HG02938 (cell line): ENCODE data around the gene ABCC8.

Experiments used
- ATAC-seq: cut with Tn5 transposase; IDR thresholded peaks from one replicate; pipeline ENCODE4 v1.9.1; 2021; ENCODE audit warnings: mild to moderate bottlenecking, moderate library complexity; ENCODE audit not compliant: unreplicated experiment

Gene ABCC8

DNA sequence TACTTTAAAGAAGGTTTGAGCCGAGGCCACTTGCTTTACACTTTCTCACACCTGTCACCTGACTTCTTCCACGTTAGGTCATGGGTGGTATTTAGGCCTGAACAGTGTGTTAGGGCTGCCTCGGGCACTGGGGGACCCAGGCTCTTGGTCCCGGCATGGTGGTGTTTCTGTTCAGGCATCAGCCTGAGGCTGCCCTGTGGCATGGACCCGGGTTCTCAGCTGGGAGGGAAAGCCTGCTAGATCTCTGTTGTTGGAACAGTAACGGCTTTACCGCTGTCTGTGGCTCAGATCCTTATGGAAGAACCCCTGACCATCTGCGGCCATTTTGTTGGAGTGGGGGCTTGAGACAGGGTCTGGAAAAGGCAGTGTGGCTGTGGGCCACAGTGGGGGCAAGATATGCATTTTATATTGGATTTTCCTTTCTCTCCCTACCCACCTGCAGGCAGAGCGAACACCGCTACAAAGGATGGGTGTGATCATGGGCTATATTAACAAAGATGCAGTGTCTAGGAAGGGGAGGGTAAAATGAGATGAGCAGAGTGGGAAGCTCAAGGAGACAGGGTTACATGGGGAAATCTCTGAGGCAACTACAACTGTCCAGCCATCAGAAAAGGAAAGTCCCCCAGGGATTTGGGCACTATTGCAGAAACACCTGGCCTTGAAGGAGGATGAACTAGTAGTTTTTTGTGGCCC is 86.5 kb downstream of the ABCC8 start:
- ATAC-seq: no peak

DNA sequence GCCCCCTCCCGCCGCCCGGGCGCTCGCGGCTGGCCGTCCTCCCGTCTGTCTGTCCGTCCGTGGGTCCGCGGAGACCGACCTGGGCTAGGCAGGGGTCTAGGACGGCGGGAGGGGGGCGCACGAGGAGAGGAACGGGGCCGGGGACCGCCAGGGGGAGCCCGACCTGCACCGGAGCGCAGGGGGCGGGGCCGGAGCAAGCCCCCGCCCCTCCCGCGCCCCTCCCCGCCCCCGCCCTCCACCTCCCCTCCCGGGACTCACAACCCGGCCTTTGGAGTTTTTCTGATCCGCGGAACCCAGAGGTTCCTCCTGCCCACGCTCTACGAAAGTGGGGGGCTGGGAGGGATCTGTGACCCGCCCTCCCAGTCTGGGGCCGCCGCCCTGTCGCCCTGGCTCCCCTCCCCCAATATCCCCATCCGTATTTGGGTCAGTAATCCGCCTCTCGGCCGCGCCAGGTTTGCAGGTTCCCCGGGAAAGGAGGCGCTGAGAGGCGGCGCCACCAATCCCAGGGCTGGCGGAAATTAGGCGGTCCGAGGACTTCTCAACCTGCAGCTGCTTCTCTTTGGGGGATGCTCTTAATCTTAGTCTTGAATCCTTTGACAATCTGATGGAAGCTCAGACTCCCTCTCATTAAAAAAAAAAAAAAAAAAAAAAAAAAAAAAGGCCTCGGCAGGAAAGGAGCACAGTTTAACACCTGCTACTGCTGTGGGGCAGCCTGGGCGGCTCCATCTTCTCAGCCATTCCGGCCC is 87.3 kb downstream of the ABCC8 start:
- ATAC-seq: peak; percentile 45

DNA sequence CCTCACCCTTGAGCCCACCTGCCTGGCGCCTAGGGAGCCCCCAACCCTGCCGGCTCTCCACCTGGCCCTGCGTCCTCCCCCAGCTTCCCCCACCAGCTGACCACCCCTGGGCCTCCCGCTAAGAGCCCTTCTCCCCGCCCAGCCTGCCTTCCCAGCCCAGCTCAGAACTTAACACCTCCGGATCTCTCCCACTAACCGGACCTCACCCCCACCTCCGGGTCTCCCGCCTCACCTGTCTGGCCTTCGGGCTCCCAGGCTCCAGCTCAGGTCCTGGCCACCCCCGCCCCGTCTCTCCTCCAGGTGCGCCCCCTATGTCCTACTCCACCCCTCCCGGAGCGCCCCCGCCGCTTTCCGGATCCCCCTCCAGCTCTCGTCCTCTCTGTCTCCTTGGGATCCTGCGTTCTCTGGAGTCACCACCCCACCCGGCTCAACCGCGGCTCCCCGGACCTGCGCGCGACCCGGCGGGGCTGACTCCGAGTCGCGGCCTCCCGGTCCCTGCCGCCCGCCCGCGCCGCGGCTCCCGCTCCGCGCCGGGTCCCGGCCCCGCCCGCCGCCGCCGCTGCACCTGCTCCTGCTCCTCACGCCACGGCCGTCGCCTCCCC is 87.9 kb downstream of the ABCC8 start, which contains the start of gene KCNJ11:
Gene KCNJ11 (minus strand): TSS at position 51 of the 602 bp plus-strand sequence. CDS start 568 bp downstream, outside the sequence.
- peak; percentile 31 for ATAC-seq

DNA sequence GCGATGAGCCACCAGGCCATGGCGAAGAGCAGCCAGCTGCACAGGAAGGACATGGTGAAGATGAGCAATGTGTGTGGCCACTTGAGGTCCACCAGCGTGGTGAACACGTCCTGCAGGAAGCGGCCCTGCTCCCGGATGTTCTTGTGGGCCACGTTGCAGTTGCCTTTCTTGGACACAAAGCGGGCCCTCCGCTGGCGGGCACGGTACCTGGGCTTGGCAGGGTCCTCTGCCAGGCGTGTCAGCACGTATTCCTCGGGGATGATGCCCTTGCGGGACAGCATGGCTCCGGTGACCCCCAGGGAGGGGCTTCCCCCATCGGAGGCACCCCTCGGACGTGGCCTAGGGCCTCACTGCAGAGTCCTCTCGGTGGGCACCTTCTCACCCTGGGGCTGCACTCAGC is 88.8 kb downstream of the ABCC8 start:
- no peak for ATAC-seq

DNA sequence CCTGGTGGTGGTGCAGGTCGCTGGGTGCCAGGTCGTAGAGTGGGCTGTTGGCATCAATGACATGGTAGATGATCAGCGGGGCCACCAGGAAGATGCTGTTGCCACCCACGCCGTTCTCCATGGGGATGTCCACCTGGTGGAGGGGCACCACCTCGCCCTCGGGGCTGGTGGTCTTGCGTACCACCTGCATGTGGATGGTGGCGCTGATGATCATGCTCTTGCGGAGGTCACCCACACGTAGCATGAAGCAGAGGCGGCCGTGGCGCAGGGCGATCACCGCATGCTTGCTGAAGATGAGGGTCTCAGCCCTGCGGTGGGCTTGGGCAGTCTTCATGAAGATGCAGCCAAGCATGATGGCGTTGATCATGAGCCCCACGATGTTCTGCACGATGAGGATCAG is 89.4 kb downstream of the ABCC8 start:
- no peak for ATAC-seq

DNA sequence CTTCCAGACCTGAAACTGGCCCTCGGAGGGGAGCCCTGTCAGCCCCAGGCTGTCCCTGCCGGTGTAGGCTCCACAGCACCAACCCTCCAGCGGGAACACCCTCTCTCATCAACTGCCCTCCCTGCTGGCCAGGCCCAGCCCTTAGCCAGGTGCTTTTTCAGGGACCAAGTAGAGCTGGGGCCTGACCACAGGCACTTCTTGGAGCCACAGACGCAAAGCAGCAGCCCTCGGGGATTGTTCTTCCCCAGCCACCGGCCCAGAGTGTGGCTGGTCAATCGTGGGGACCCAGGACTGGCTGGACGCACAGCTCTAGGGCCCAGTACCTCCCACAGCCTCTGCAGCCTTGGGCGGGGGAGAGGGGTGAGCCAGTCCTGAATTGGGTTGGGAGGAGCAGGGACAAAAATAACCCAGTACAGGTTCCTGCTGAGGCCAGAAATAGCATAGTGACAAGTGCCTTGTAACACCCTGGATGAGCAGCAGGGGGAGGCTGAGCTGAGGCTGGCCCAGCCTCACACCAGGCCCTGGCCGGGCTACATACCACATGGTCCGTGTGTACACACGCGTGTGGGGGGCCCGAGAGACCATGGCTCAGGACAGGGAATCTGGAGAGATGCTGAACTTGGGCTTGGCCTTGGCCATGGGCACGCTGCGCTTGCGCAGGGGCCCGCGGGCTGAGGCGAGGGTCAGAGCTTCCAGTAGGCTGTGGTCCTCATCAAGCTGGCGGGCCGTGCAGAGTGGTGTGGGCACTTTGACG is 90.1 kb downstream of the ABCC8 start:
- peak; percentile 65 for ATAC-seq

DNA sequence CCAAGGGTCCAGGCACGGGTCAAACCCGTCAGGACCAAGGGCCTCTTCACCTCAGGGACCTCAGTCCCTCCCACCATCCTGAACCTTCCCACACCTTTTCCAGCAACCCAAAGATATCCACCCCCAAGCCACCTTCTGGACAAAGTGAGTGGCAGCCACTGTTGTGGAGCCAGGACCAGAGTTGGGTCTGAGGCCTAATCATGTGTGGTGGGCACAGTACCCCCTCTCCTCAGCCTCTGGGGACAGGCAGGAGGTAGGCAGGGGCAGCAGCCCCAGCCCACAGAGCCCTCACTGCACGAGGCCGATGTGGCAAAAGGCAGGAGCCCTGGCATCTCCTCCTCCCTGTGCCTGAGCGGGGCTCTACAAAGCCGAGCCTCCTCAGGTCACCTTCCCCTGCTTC is 90.7 kb downstream of the ABCC8 start:
- no peak for ATAC-seq

DNA sequence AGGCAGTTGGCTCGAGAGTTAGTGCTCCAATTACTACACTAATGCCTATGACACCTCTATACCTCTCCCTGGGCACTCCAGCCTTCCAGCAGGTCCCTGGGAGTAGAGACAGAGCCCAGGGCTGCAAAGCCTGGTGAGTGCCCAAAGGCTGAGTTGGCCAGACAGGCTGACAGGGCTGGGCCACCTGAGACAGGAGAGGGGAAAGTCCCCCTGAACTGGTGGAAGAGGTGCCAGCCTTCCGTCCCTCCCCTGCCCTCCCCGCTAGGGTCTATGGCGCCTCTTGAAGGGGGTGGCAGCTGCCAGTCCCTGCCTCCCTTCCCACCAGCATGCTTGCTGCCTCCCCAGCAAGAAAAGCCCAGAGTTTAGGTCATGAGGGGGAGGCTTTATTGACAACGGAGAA is 91.2 kb downstream of the ABCC8 start:
- no peak for ATAC-seq

DNA sequence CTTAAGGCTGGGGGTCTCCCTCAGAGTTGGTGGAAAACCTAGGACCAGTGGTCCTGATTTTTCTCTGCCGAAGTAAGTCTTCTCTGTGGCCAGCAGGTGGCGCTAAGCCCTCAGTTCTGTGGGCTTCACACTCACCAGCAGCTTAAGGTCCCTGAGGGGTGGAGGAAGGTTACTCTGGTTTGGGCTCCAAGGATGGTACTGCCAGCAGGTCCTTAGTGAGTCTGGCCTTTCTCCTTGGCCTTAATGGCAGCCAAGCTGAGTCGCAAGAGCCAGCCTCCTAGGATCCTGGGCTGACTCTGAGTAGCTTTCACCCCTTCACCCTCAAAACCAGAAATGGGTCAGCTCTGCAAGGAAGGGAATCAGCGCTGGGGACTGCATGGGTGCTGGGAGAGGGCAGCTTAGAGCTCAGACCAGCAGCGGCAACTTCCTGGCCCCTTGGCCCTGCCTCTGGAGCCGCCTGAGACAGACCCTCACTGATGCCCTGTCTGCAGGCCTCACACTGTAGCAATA is 92.6 kb downstream of the ABCC8 start:
- ATAC-seq: no peak

DNA sequence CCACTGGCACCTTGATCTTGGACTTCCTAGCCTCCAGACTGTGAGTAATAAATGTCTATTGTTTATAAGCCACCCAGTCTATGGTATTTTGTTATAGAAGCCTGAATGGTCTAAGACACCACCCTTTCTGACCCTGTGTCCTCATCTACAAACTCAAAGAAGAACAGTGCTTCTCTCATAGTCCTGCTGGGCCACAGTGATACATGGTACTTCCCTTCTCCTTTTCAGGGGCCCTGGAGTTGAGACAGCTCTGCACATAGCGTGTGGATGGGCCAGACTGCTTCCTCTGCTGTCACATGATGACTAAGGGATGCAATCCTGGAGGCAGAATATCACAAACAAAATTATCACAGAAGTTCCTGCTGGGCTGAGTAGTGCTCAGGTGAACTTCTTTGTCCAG is 93.2 kb downstream of the ABCC8 start:
- no peak for ATAC-seq

DNA sequence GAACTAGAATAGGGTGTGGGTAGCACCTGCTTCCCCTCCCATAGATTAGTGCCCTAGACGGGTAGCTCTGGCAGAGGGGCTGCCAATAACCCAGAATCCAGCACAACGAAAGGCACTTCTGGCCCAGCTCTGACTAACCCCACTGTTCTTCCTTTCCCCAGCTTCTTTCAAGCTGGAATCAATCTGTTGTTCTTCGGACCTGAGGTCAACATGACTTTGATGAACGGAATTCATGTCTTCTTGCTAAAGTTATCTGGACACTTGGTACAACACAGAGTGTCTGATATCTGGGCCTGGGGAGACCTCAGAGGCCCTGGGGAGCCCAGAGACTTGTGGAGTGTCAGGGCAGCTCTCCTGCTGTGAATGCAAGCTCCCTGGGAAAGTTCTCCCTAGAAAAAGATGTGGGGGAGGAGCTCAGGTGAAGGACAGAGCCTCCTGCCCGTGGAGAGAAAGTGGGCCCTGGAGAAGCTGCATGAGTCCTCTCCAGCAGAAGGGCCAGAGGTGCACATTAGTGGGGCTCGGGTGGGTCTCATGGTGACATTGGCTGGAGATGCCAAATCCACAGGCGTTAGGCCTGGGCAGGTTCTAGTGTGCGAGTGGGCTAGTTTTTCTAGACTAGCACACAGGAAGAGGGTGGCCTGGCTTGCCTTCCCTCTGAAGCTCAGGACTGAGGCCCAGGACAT is 94.5 kb downstream of the ABCC8 start:
- no peak for ATAC-seq

DNA sequence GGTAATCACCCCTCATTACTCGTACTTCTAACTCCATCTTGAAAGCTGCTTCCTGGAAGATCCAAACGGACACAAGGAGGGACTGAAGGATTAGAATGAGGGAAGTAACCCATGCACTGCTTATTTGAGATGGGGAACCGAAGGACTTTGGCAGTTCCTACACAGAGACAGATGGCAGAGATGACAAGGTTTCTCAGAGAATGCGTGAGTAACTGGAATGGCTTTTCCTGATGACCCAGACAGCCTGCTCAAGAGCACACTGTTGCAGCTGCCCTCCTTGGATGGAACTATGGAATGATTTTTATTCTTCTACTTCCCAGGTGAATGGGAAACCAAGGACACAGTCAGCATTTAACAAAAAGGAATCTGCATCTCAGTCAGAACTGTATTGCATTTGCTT is 95.5 kb downstream of the ABCC8 start:
- ATAC-seq: no peak

DNA sequence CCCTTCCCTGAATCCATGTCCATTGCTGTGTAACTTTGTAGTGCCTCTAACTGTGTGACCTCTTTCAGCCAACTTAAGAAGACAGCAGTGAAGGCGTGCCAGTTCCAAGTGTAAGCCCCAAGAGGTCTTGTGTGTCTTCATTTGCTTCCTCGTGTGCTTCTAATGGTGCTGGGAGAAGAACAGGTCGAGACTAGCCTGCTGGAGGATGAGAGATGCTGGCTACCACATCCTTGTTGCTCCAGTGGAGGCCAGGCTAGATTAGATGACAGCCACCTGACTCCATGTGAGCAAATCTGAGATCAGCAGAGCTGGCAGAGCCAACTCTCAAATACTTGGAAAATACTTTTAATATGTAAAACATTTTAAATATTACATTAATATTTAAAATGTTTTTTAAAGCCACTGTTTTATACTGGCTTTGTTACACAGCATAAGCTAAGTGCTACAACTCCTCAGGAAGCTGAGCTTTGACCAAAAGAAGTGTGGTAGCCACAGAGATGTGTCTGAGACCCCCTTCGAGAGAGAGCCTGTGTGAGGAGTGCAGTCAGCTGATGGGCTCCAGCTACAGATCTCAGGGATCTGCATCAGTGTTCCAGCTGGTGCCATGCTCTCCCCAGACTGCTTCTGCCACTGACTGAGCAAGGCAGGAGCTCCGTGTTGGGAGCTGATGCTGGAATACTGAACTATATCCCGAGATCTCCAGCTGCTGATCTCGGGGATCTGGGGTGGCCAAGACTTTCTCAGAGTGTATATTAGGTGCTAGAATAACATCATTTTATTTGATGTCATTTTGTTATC is 97.1 kb downstream of the ABCC8 start:
- ATAC-seq: no peak

DNA sequence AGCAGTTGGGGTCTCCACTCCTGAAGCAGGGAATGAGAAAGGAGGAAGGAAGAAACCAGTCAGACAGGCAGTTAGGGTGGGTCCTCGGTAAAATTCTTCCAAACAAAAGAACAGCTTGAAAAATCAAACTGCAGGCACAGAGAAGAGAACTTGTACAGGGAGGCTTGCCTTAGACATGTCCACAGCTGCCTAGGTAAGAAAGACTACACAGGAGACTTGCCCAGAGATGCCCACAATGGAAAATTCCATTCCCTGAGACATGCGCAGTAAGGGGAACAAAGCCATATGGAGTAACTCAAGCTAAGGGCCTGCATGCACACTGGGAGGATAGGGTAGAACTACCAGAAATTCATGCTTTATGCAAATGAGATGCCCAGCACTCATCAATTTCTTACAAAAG is 98.0 kb downstream of the ABCC8 start:
- no peak for ATAC-seq

DNA sequence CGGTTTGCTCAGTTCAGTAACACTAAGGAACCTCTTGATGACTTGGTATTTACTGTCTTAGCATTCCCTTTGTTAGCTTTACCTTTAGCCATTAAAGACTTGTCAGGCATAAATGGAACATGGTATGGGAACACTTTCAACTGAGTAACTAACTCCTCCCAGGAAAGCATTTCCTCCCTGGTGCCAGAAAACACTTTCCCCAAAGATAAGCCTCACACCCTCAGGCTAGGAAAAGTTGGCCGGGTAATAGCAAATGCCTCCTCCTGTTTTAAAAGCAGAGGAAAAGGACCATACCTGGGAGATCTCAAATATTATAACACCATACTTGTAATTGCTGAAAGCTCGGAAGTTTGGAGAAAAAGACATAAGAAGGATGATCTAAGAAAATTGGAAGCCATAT is 100.2 kb downstream of the ABCC8 start:
- ATAC-seq: no peak

DNA sequence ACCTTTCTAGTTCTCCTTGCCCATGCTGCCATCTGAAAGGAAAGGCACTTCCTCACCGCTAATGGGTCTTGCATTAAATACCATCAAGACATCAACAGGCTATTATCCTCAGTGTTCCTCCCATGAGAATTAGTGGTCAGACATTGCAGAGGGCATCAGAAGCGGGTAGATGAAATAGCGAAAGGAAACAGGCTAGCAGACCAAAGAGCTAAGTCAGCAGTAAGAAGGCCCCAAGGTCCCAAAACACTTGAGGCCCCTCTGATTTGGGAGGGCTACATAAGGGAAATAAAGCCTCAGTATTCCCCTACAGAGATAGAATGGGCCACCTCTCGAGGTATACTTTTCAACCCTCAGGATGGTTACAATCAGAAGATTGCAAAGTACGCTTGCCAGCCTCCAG is 101.1 kb downstream of the ABCC8 start:
- no peak for ATAC-seq

DNA sequence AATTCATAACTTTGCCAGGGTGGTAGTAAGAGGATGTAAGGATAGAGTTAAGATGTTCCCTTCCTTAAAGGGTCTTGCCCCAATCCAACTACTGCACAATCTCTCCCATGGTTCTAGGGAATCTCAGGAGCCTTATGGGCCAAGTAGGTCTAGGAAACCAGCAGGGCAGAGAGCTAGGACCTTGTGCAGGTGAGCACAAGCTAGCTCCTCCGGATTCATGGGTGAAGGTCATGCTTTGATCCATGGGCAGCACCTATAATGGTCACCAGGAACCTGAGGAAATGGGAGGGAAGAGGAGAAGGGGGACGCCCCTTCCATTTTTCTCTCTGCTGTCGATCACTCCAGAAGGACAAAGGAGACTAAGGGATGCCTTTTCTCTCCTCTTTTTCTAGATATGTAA is 105.0 kb downstream of the ABCC8 start:
- no peak for ATAC-seq

DNA sequence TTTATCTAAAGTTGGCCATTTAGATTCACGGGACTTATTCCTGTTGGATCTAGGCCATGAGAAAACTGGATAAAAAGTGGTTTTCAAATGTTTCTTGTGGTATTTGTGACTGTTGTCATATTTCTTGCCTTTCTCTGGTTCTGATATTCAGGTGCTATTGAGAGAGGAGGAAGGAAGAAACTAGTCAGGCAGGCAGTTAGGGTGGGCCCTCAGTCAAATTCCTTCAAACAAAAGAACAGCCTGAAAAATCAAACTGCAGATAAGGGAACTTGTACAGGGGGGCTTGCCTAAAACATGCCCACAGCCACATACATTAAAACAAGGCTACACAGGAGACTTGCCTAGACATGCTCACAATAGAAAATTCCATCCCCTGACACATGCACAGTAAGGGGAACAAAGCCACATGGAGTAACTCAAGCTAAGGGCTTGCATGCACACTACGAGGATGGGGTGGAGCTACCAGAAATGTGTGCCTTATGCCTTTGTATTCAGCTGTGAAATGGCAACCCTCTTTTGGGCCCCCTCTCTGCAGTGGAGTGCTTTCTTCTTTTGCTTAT is 106.9 kb downstream of the ABCC8 start:
- no peak for ATAC-seq

DNA sequence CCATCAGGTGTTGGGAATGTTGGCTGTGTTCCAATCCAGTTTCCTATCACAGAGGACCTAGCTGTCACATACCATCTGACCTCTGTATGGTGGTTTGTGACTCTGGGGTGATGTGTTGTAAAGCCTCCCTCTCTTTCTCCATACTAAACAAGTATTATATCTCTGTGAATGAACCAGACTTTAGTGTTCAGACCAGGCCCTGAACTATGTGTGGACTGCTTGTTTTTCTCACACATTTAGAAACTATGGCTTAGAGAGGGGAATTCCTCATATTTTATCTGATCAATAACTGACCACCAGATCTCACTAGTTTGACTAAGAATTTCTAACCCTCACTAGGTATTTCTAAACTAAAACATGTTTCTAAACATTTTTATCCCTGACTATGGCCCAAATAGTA is 107.6 kb downstream of the ABCC8 start:
- no peak for ATAC-seq

DNA sequence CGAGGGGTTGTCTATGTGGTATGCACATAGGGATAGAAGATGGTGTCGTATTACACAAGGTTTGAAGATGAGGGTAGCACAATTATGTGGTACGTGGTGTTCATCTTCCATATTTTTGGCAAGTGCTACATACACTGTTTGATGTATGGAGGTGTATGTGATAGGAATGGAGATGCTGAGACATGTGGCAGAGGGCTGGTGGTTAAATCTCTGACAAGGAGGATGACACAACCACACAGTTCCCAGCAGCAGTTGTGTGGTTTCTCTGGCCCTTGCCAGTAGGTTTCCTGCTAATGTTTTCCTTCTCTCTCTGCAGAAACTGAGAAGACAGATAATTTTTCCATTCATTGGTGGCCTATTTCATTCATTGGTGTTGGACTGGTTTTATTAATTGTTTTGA is 108.1 kb downstream of the ABCC8 start:
- no peak for ATAC-seq
